ENCODE measurements around the gene PKD1. TPM values are rescaled to one million over a fixed set of nuclear protein-coding genes. Genes with fewer than 3 reads are reported as not detected.

The PKD1 gene
- total RNA-seq, 1 donor: 118 TPM

GRCh38 chr16:2155977-2156848 lies 20.5 kb upstream of the PKD1 start:
- no peak for TF ChIP-seq CTCF (IDR thresholded peaks at IDR 0.05; ENCODE audit: insufficient read depth, low read length)
- DNase-seq (ENCODE audit: low read depth): peak; percentile 69
- peak overlapping the region; percentile 93 for H3K4me3 ChIP-seq (ENCODE audit: low read depth, low read length)

DNA sequence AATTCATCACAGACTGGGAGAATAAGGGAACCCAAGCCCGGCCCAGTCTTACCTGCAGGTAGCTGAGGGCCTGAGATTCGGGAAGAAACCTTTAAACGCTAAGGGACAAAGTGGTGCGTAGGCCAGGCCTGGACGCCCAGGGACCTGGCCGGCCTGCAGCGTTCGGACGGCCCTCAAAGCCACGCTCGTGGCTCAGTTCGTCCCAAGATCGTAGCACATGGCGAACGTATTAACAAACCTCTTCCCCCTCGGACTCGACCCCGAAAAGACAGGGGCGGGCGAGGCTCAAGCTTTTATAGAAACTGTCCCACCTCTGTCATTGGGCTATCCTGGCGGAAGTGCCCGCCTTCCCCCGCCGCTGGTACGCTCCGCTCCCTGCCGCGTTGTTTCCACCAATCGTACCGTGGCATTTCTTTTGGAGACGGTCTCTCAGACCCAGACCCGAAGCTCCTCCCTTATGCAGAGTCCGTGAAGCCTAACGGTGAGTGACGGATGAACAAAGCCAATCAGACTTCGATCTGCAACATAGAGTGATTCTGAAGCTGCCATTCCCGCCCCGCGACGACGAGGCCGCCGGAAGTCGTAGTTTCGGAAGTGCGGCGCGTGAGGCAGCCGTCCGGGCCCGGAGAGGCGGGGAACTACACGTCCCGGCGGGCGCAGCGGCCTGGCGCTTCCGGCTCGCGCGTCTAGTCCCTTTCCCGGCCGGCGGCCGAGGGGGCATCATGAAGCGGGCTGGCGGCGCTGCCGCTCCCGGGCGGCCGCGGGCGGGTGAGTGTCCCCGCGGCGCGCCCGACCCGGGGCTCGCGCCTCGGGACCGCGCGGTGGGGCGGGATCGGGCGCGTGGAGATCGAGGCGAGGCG lies 19.6 kb upstream of the PKD1 start, which contains the start of gene TRAF7:
TRAF7 (plus strand) TSS at position 692 of the 860 bp plus-strand sequence. CDS start 8,139 bp downstream, outside the sequence.
- TF ChIP-seq CTCF (IDR thresholded peaks at IDR 0.05; ENCODE audit: insufficient read depth, low read length): no peak
- peak; percentile 100 for DNase-seq (ENCODE audit: low read depth)
- peak within 1 kb of the TSS; percentile 98 for H3K4me3 ChIP-seq (ENCODE audit: low read depth, low read length)

GRCh38 chr16:2154533-2155090 lies 18.9 kb upstream of the PKD1 start:
- peak overlapping the region; percentile 98 for H3K4me3 ChIP-seq (ENCODE audit: low read depth, low read length)
- no peak for DNase-seq (ENCODE audit: low read depth)
- TF ChIP-seq CTCF (IDR thresholded peaks at IDR 0.05; ENCODE audit: insufficient read depth, low read length): no peak

DNA sequence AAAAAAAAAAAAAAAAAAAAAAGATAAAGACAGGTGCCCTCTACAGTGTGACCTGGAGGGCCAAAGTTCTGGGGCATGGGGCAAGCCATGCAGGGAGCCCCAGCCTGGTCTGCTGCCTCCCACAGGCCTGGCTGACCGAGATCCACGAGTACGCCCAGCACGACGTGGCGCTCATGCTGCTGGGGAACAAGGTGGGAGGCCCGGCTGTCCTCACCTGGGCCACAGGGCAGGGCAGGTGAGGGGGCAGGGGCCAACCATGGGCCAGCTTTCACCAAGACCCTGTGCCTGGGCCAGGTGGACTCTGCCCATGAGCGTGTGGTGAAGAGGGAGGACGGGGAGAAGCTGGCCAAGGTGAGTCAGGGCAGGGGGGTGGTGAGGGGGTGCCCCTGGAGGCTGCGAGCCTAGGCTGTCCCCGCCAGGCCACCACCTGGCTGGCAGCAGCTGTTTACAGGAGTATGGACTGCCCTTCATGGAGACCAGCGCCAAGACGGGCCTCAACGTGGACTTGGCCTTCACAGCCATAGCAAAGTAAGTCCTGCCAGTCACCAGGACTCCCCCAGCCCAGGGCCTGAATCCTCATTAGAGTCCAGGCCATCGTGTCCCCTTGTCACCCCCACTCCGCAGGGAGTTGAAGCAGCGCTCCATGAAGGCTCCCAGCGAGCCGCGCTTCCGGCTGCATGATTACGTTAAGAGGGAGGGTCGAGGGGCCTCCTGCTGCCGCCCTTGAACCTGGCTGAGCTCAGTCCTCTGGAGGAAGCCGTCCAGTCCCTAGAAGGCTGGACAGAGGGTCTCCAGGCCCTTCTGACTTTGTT lies 17.2 kb upstream of the PKD1 start:
- H3K4me3 ChIP-seq (ENCODE audit: low read depth, low read length): peak overlapping the region; percentile 98
- no peak for DNase-seq (ENCODE audit: low read depth)
- no peak for TF ChIP-seq CTCF (IDR thresholded peaks at IDR 0.05; ENCODE audit: insufficient read depth, low read length)

GRCh38 chr16:2151188-2152091 lies 15.7 kb upstream of the PKD1 start:
- no peak for DNase-seq (ENCODE audit: low read depth)
- TF ChIP-seq CTCF (IDR thresholded peaks at IDR 0.05; ENCODE audit: insufficient read depth, low read length): no peak
- H3K4me3 ChIP-seq (ENCODE audit: low read depth, low read length): peak overlapping the region; percentile 14
